Measurements from ENCODE around the gene SAMD13.

- TF ChIP-seq CTCF (IDR thresholded peaks at IDR 0.05) (no peak), POLR2A (IDR thresholded peaks at IDR 0.05) (no peak), EP300 (IDR thresholded peaks at IDR 0.05) (no peak), POLR2AphosphoS5 (IDR thresholded peaks at IDR 0.05) (no peak)
These were observed 42.8 kb downstream of the SAMD13 start for GRCh38 chr1:84344286-84344685.
